HCT116 (cell line): ENCODE results near the gene ZKSCAN7. TPM values are rescaled to one million over a fixed set of nuclear protein-coding genes. Genes with fewer than 3 reads are reported as not detected.

Experiments used
- ATAC-seq: fragments of 200-7000 bp; cut with Tn5 transposase; 2 replicates; pipeline ENCODE4 v1.9.1; 2020; ENCODE audit warnings: mild to moderate bottlenecking, moderate library complexity
- BruUV-seq: library from RNA; stranded (reverse); fragments of 400-500 nt; replicated peaks from 2 replicates; lab custom pipeline; 2021; lab: Mats Ljungman, UMichigan
- CTCF ChIA-PET: fragments of 300-600 bp; sonication (Branson Sonifier 250); formaldehyde crosslinking; loops from one replicate; lab custom pipeline; 2021; ENCODE audit warnings: antibody characterized with exemption; lab: Charles Lee
- POLR2A ChIA-PET: fragments of 300-600, 350-600 bp; sonication (Branson Sonifier 250); formaldehyde crosslinking; loops from one replicate; lab custom pipeline; 2021; ENCODE audit warnings: antibody characterized with exemption; lab: Charles Lee
- RAD21 ChIA-PET, 2 experiments: fragments of 300-600 bp; sonication (Branson Sonifier 250); formaldehyde crosslinking; loops; one replicate each; lab custom pipeline; 2023; ENCODE audit warnings: low total read pairs in 2 of 2; ENCODE audit not compliant: uncharacterized antibody in 2 of 2, unreplicated experiment in 2 of 2, low non-redundant PET in 1 of 2; lab: Charles Lee
- DNase-seq: peaks from one replicate; pipeline ENCODE4 v3.0.0-alpha.2; 2010; ENCODE audit warnings: low read depth, low spot score
- H2AFZ ChIP-seq: fragments of 200-600 bp; shearing (Covaris generic), sonication (generic); 2 replicates; pipeline ENCODE4 v1.6.1; 2017; ENCODE audit warnings: low read depth, mixed run types, mixed read lengths, antibody characterized with exemption, low read length; ENCODE audit not compliant: poor library complexity, severe bottlenecking
- H3K27ac ChIP-seq: 2 replicates; pipeline ENCODE4 v1.5.1; 2012; ENCODE audit warnings: low read depth, low read length
- H3K27me3 ChIP-seq: fragments of 200-600 bp; sonication (generic); 2 replicates; pipeline ENCODE4 v1.6.1; 2016; ENCODE audit warnings: mixed run types, low read length, mixed read lengths; ENCODE audit not compliant: insufficient read depth
- H3K36me3 ChIP-seq, 2 experiments: fragments of 200-500 bp in 1 of 2; fragments of 200-600 bp in 1 of 2; sonication (Bioruptor generic) in 1 of 2; sonication (generic) in 1 of 2; 2 replicates each; pipeline versions ENCODE4 v1.5.1 to v1.6.1; 2014 to 2016; ENCODE audit warnings: low read length in 2 of 2, inconsistent platforms in 1 of 2, mixed read lengths in 1 of 2, mixed run types in 1 of 2; ENCODE audit not compliant: insufficient read depth in 2 of 2, control insufficient read depth in 1 of 2
- H3K4me1 ChIP-seq, 2 experiments: fragments of 200-600 bp in 1 of 2; sonication (generic) in 1 of 2; 2 replicates each; pipeline versions ENCODE4 v1.5.1 to v1.6.1; 2012 to 2017; ENCODE audit warnings: low read length in 2 of 2, inconsistent platforms in 1 of 2, mild to moderate bottlenecking in 1 of 2, mixed read lengths in 1 of 2, mixed run types in 1 of 2, moderate library complexity in 1 of 2; ENCODE audit not compliant: insufficient read depth in 2 of 2, control insufficient read depth in 1 of 2
- H3K4me2 ChIP-seq: fragments of 200-600 bp; sonication (generic); 2 replicates; pipeline ENCODE4 v1.6.1; 2017; ENCODE audit warnings: mixed run types, low read length, mixed read lengths
- H3K4me3 ChIP-seq, 2 experiments: fragments of 200-600 bp in 1 of 2; sonication (generic) in 1 of 2; replicated peaks in 1 of 2; 2 replicates each; pipeline ENCODE4 v1.5.1; 2011 to 2016; ENCODE audit warnings: low read length in 2 of 2, control low read depth in 1 of 2, low read depth in 1 of 2, mild to moderate bottlenecking in 1 of 2, mixed read lengths in 1 of 2, mixed run types in 1 of 2
- H3K79me2 ChIP-seq: fragments of 200-600 bp; sonication (generic); 2 replicates; pipeline ENCODE4 v1.6.1; 2017; ENCODE audit warnings: mild to moderate bottlenecking, mixed run types, low read length, moderate library complexity, mixed read lengths; ENCODE audit not compliant: insufficient read depth
- H3K9ac ChIP-seq: fragments of 200-600 bp; sonication (generic); 2 replicates; pipeline ENCODE4 v1.6.1; 2016; ENCODE audit warnings: low read length, mixed read lengths
- H3K9me2 ChIP-seq: fragments of 200-600 bp; sonication (generic), shearing (Covaris generic); 2 replicates; pipeline ENCODE4 v1.6.1; 2017; ENCODE audit warnings: mixed run types, mild to moderate bottlenecking, moderate library complexity; ENCODE audit not compliant: insufficient read depth
- H3K9me3 ChIP-seq, 2 experiments: fragments of 200-500 bp in 1 of 2; fragments of 200-600 bp in 1 of 2; sonication (Bioruptor generic) in 1 of 2; sonication (generic) in 1 of 2; 2 replicates each; pipeline ENCODE4 v1.6.1; 2014 to 2017; ENCODE audit warnings: low read length in 2 of 2, mixed read lengths in 2 of 2, inconsistent platforms in 1 of 2, low read depth in 1 of 2, mild to moderate bottlenecking in 1 of 2, mixed run types in 1 of 2, moderate library complexity in 1 of 2; ENCODE audit not compliant: control insufficient read depth in 1 of 2, insufficient read depth in 1 of 2
- H4K20me1 ChIP-seq: fragments of 200-600 bp; sonication (generic), shearing (Covaris generic); 2 replicates; pipeline ENCODE4 v1.6.1; 2017; ENCODE audit warnings: mixed run types, mild to moderate bottlenecking, moderate library complexity; ENCODE audit not compliant: insufficient read depth
- CBX3 ChIP-seq: IDR thresholded peaks from 2 replicates; pipeline ENCODE4 v1.6.1; 2012; ENCODE audit warnings: low read depth
- CEBPB ChIP-seq: IDR thresholded peaks from 2 replicates; pipeline ENCODE4 v1.6.1; 2012; ENCODE audit warnings: low read depth
- CTCF ChIP-seq, 3 experiments: fragments of 200-600 bp in 1 of 3; sonication (generic) in 1 of 3; IDR thresholded peaks in 2 of 3; conservative IDR thresholded peaks in 1 of 3; 2 replicates each; pipeline ENCODE4 v1.5.1; 2012 to 2017; ENCODE audit warnings: low read depth in 2 of 3, low read length in 2 of 3, antibody characterized with exemption in 1 of 3, borderline replicate concordance in 1 of 3, control low read depth in 1 of 3, mild to moderate bottlenecking in 1 of 3, mixed read lengths in 1 of 3, mixed run types in 1 of 3, moderate library complexity in 1 of 3; ENCODE audit not compliant: insufficient read depth in 1 of 3
- ELF1 ChIP-seq: IDR thresholded peaks from 2 replicates; pipeline ENCODE4 v1.6.1; 2012; ENCODE audit warnings: low read depth, borderline replicate concordance
- EZH2 ChIP-seq: fragments of 200-600 bp; sonication (generic); IDR thresholded peaks from 2 replicates; pipeline ENCODE4 v1.6.1; 2017; ENCODE audit warnings: antibody characterized with exemption, mixed run types
- POLR2A ChIP-seq: IDR thresholded peaks from 2 replicates; pipeline ENCODE4 v1.7.0; 2011; ENCODE audit warnings: borderline replicate concordance; ENCODE audit not compliant: insufficient read depth, insufficient read length; ENCODE audit errors: extremely low read depth
- RAD21 ChIP-seq: IDR thresholded peaks from 2 replicates; pipeline ENCODE4 v1.6.1; 2012; ENCODE audit warnings: low read depth, mild to moderate bottlenecking
- SIN3A ChIP-seq: IDR thresholded peaks from 2 replicates; pipeline ENCODE4 v1.6.1; 2012; ENCODE audit warnings: low read depth
- SP1 ChIP-seq: IDR thresholded peaks from 2 replicates; pipeline ENCODE4 v1.6.1; 2012; ENCODE audit warnings: low read depth
- SRF ChIP-seq: IDR thresholded peaks from 2 replicates; pipeline ENCODE4 v1.6.1; 2012; ENCODE audit warnings: low read depth
- TCF7L2 ChIP-seq: IDR thresholded peaks from 2 replicates; pipeline ENCODE4 v1.7.0; 2011; ENCODE audit warnings: borderline replicate concordance, inconsistent platforms; ENCODE audit not compliant: insufficient read depth, insufficient read length; ENCODE audit errors: extremely low read depth
- YY1 ChIP-seq: IDR thresholded peaks from 2 replicates; pipeline ENCODE4 v1.6.1; 2011; ENCODE audit warnings: low read length, low read depth, moderate library complexity, mild to moderate bottlenecking; ENCODE audit not compliant: insufficient replicate concordance; ENCODE audit errors: extremely low read depth
- ZNF274 ChIP-seq: fragments of 200-500 bp; sonication (Bioruptor generic); IDR thresholded peaks from 2 replicates; pipeline ENCODE4 v1.6.1; 2014; ENCODE audit warnings: mild to moderate bottlenecking, low read depth, low read length, inconsistent platforms
- intact Hi-C: fragments of 100-400 bp; cut with micrococcal nuclease; formaldehyde crosslinking; loops from 2 replicates; pipeline ENCODE4 v1.10.0; 2022
- total RNA-seq: library from RNA; stranded (reverse); gene quantifications from one replicate; pipeline ENCODE4 v1.2.1, GENCODE V29; 2021; ENCODE audit not compliant: unreplicated experiment
- TF ChIP-seq, protein P1 (sequence below): IDR thresholded peaks from 2 replicates; pipeline ENCODE4 v1.6.1; 2011; ENCODE audit warnings: mild to moderate bottlenecking, low read length, moderate library complexity; ENCODE audit not compliant: insufficient replicate concordance; ENCODE audit errors: extremely low read depth
- TF ChIP-seq, protein P2 (sequence below): IDR thresholded peaks from 2 replicates; pipeline ENCODE4 v1.6.1; 2012

ZKSCAN7 gene
- total RNA-seq, 1 experiment from 2014 or later, result not detected

DNA sequence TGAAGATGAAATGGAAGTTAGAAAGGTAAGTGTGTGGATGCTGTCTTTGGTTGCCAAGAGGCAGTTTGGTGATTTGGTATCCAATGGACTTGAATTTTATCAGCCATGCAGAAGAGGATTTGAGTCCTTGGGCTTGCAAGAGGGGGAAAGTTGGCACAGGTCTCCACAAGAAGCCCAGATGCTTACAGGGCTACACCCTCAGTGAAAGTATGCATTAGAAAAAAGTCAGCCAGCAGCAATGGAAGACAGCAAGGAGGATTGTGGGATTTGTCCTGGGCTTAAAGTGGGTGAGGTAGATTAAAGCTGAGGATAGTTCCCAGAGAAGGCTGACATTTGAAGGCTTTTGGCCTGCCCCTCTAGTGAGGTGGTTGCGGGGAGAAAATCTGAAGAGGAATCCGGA is 46.8 kb downstream of the ZKSCAN7 start:
- ATAC-seq, result no peak
- Histone ChIP-seq H3K4me3 (no peak overlapping the region), H3K4me2 (no peak overlapping the region), H2AFZ (no peak overlapping the region), H4K20me1 (no peaks in the 10 kb centered on the region), H3K79me2 (no peaks in the 10 kb centered on the region), H3K9me2 (no peaks in the 10 kb centered on the region), H3K4me1 (no peaks in the 10 kb centered on the region), H3K27me3 (no peaks in the 10 kb centered on the region), H3K9ac (no peak overlapping the region), H3K27ac (no peak overlapping the region), H3K36me3 (no peaks in the 10 kb centered on the region), H3K9me3 (no peaks in the 10 kb centered on the region)
- TF ChIP-seq CBX3 (no peak), EZH2 (no peak), CTCF (IDR thresholded peaks at IDR 0.05 in 2 of 3, conservative IDR thresholded peaks at IDR 0.05 in 1 of 3; ENCODE audit: borderline replicate concordance in 1 of 3, insufficient read depth in 1 of 3, low read depth in 2 of 3, low read length in 2 of 3) (no peak), ELF1 (no peak), CEBPB (no peak), SIN3A (no peak), POLR2A (no peak), RAD21 (no peak), ZNF274 (no peak), YY1 (no peak), SP1 (no peak), TCF7L2 (no peak), SRF (no peak)
- TF ChIP-seq, protein P1, sequence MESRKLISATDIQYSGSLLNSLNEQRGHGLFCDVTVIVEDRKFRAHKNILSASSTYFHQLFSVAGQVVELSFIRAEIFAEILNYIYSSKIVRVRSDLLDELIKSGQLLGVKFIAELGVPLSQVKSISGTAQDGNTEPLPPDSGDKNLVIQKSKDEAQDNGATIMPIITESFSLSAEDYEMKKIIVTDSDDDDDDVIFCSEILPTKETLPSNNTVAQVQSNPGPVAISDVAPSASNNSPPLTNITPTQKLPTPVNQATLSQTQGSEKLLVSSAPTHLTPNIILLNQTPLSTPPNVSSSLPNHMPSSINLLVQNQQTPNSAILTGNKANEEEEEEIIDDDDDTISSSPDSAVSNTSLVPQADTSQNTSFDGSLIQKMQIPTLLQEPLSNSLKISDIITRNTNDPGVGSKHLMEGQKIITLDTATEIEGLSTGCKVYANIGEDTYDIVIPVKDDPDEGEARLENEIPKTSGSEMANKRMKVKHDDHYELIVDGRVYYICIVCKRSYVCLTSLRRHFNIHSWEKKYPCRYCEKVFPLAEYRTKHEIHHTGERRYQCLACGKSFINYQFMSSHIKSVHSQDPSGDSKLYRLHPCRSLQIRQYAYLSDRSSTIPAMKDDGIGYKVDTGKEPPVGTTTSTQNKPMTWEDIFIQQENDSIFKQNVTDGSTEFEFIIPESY, result no peak
- TF ChIP-seq, protein P2, sequence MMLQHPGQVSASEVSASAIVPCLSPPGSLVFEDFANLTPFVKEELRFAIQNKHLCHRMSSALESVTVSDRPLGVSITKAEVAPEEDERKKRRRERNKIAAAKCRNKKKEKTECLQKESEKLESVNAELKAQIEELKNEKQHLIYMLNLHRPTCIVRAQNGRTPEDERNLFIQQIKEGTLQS, result no peak
- CTCF ChIA-PET, result no interaction called here
- RAD21 ChIA-PET, result no interaction called here
- no peak for DNase-seq
- BruUV-seq, result no TSS peak
- POLR2A ChIA-PET, result no interaction called here
- intact Hi-C loops, result no loop called here
